Uterus (tissue), 4 donors: ENCODE measurements around the gene SLC25A30. TPM values are rescaled to one million over a fixed set of nuclear protein-coding genes. Genes with fewer than 3 reads are reported as not detected.
A peak's percentile ranks its signal among the peaks of the same experiment; 100 is the strongest.

Experiments
- DNase-seq, 2 donors: peaks; one replicate each; pipeline ENCODE4 v3.0.0-alpha.2; 2019 to 2020
- H3K27ac ChIP-seq, 2 donors: fragments of 200-600 bp; sonication (generic); 1 replicate in 1 of 2; 2 replicates in 1 of 2; pipeline ENCODE4 v1.5.1; 2016 to 2018
- H3K27me3 ChIP-seq, 2 donors: fragments of 200-600 bp; sonication (generic); one replicate each; pipeline ENCODE4 v1.5.1; 2018 to 2019; ENCODE audit warnings: control low read depth in 1 of 2
- H3K36me3 ChIP-seq, 2 donors: fragments of 200-600 bp; sonication (generic); one replicate each; pipeline ENCODE4 v1.5.1; 2019; ENCODE audit warnings: control low read depth in 1 of 2
- H3K4me1 ChIP-seq, 2 donors: fragments of 200-600 bp; sonication (generic); one replicate each; pipeline ENCODE4 v1.5.1; 2018 to 2019; ENCODE audit warnings: control low read depth in 1 of 2
- H3K4me3 ChIP-seq, 2 donors: fragments of 200-600 bp; sonication (generic); 1 replicate in 1 of 2; 2 replicates in 1 of 2; pipeline ENCODE4 v1.5.1; 2018 to 2019; ENCODE audit warnings: mild to moderate bottlenecking in 1 of 2
- H3K9me3 ChIP-seq, 2 donors: fragments of 200-600 bp; sonication (generic); one replicate each; pipeline ENCODE4 v1.5.1; 2019; ENCODE audit warnings: control low read depth in 1 of 2
- POLR2A ChIP-seq, 2 donors: fragments of 450-650 bp; IDR thresholded peaks; one replicate each; pipeline ENCODE4 v1.6.1; 2016; ENCODE audit warnings: antibody characterized with exemption in 2 of 2, mild to moderate bottlenecking in 1 of 2, moderate library complexity in 1 of 2
- intact Hi-C: fragments of 100-400 bp; cut with DNase I; formaldehyde crosslinking; loops from one replicate; pipeline ENCODE4 v1.15.1; 2023; ENCODE audit warnings: low total_unique reads
- total RNA-seq, 4 donors: library from RNA; depleted of rRNA in 3 of 4; stranded (reverse); fragments of >200 nt in 3 of 4; gene quantifications; one replicate each; pipeline versions ENCODE4 v1.1.0 to v1.2.4, GENCODE V29; 2014 to 2023
- TF ChIP-seq, protein P1 (sequence below), 4 experiments: fragments of 200-600 bp in 2 of 4; fragments of 450-650 bp in 2 of 4; sonication (generic) in 2 of 4; IDR thresholded peaks; one replicate each; pipeline ENCODE4 v1.5.1; 2016 to 2019; ENCODE audit warnings: antibody characterized with exemption in 4 of 4, mild to moderate bottlenecking in 2 of 4, moderate library complexity in 1 of 4
- donor health status: DM: yes; HTN: yes; CAD: no.

The SLC25A30 gene
- total RNA-seq, 4 donors from 2014 or later, result 8.2 to 30.5 (median 22.2) TPM

DNA sequence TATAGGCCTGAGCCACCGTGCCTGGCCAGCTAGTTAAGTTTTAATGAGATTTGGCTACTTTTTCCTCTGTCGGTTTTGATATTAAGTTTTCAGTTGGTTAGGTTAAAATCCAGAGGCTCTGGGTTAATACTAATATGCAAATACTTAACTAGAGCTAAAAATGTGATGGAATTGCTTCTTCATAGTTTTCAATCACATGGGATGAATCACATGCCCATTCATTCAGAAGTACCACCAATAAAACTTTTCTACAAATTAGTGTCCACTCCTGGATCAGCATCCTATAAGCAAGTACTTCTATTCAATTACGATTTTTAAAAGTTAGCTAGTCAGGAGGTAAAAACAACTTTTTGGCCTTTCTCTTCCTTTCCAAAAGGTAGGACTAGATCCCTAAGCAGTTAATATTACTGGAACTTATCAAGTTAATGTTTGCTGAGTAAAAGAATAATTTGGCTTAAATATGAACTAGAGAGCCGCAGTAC, 4.3 kb downstream of the SLC25A30 start:
- H3K36me3 ChIP-seq, result no peaks in the 10 kb centered on the region
- H3K4me1 ChIP-seq, result peaks cover 0 to 6% of the 10 kb centered on the region in 2 donors
- TF ChIP-seq, protein P1, sequence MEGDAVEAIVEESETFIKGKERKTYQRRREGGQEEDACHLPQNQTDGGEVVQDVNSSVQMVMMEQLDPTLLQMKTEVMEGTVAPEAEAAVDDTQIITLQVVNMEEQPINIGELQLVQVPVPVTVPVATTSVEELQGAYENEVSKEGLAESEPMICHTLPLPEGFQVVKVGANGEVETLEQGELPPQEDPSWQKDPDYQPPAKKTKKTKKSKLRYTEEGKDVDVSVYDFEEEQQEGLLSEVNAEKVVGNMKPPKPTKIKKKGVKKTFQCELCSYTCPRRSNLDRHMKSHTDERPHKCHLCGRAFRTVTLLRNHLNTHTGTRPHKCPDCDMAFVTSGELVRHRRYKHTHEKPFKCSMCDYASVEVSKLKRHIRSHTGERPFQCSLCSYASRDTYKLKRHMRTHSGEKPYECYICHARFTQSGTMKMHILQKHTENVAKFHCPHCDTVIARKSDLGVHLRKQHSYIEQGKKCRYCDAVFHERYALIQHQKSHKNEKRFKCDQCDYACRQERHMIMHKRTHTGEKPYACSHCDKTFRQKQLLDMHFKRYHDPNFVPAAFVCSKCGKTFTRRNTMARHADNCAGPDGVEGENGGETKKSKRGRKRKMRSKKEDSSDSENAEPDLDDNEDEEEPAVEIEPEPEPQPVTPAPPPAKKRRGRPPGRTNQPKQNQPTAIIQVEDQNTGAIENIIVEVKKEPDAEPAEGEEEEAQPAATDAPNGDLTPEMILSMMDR (IDR thresholded peaks at IDR 0.05), result no peak
- TF ChIP-seq POLR2A (IDR thresholded peaks at IDR 0.05), result no peak
- no peaks in the 10 kb centered on the region for H3K9me3 ChIP-seq
- H3K4me3 ChIP-seq, result peak overlapping the region; percentile 21 to 38
- intact Hi-C loops, result no loop called here
- DNase-seq, result no peak
- no peaks in the 10 kb centered on the region for H3K27me3 ChIP-seq
- peak overlapping the region; percentile 69 to 85 for H3K27ac ChIP-seq

DNA sequence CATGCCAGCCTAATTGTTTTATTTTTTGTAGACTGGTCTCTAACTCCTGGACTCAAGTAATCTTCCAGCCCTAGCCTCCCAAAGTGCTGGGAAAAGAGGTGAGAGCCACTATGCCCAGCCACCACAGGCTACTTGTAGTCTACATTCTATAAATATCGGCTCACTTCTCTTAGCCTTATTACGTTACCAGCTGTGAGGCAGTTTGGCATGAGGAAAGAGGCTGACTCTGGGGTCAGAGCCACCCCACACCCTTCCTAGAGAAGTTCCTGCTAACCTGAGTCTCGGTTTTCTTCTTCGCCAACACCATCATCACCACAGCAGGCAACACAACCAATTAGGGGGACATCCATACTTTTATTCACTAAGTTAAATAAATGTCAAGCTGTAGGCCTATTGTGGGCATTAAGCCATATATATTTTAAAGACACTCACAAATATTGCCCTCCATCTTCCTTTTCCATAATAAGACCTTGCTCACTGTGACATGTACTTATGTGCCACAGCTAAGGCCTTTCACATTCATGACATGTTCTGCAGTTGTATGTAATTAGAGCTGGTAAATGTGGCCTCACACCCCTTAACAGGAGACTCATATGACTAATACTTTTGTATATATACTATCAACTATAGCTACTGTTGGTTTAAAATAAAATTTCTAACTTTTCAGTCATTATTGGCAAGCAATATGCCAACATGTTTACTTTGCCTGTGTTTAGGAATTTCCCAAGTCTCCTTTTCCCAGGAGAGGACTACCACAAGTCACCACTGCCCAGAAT, 5.7 kb downstream of the SLC25A30 start:
- TF ChIP-seq, protein P1 (IDR thresholded peaks at IDR 0.05), result no peak
- TF ChIP-seq POLR2A (IDR thresholded peaks at IDR 0.05), result no peak
- intact Hi-C loops, result no loop called here
- no peak overlapping the region for H3K4me3 ChIP-seq
- H3K27ac ChIP-seq, result no peak overlapping the region
- H3K4me1 ChIP-seq, result peaks cover 0 to 6% of the 10 kb centered on the region in 2 donors
- H3K27me3 ChIP-seq, result no peaks in the 10 kb centered on the region
- no peaks in the 10 kb centered on the region for H3K9me3 ChIP-seq
- DNase-seq, result no peak
- no peaks in the 10 kb centered on the region for H3K36me3 ChIP-seq

DNA sequence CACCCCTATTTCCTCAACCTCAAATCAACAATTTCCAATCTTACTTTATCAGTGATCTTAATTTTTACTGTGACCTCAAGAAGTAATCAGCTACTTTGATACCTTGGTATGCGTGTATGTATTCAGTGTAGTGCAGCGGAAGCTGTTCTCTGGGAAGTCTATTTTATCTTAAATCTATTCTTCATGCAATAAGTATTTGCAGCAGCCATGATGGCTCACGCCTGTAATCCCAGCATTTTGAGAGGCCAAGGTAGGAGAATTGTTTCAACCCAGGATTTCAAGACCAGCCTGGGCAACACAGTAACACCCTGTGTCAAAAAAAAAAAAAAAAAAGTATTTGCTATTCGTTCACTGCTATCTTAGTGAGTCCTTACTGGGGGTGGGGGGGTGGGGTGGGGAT, 6.5 kb downstream of the SLC25A30 start:
- no peak for TF ChIP-seq POLR2A (IDR thresholded peaks at IDR 0.05)
- TF ChIP-seq, protein P1 (IDR thresholded peaks at IDR 0.05), result no peak
- no peaks in the 10 kb centered on the region for H3K27me3 ChIP-seq
- H3K4me1 ChIP-seq, result peaks cover 0 to 6% of the 10 kb centered on the region in 2 donors
- no peaks in the 10 kb centered on the region for H3K36me3 ChIP-seq
- intact Hi-C loops, result no loop called here
- H3K9me3 ChIP-seq, result no peaks in the 10 kb centered on the region
- no peak for DNase-seq
- H3K27ac ChIP-seq, result no peak overlapping the region
- no peak overlapping the region for H3K4me3 ChIP-seq

DNA sequence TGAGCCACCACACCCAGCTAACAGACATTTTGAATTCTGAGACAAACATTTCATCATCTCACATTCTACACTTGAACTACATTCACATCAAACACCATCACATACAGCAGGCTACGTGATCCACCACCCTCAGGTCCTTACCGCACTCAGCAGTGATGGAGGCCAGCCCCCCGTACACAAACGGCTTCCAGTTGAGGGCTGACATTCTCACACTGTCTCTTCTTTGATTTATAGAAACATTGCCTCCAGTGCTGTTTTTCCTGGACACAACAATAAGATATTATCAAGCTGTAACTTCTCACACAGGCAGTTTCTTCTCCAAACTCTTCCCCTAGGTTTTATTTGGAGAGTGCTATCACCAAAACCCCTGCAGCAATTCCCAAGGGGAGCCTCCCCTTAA, 7.0 kb downstream of the SLC25A30 start:
- no peaks in the 10 kb centered on the region for H3K27me3 ChIP-seq
- H3K4me1 ChIP-seq, result peaks cover 0 to 6% of the 10 kb centered on the region in 2 donors
- no peak for DNase-seq
- no peak overlapping the region for H3K27ac ChIP-seq
- intact Hi-C loops, result no loop called here
- no peaks in the 10 kb centered on the region for H3K9me3 ChIP-seq
- H3K36me3 ChIP-seq, result no peaks in the 10 kb centered on the region
- H3K4me3 ChIP-seq, result no peak overlapping the region
- TF ChIP-seq POLR2A (IDR thresholded peaks at IDR 0.05), result no peak
- TF ChIP-seq, protein P1 (IDR thresholded peaks at IDR 0.05), result no peak

DNA sequence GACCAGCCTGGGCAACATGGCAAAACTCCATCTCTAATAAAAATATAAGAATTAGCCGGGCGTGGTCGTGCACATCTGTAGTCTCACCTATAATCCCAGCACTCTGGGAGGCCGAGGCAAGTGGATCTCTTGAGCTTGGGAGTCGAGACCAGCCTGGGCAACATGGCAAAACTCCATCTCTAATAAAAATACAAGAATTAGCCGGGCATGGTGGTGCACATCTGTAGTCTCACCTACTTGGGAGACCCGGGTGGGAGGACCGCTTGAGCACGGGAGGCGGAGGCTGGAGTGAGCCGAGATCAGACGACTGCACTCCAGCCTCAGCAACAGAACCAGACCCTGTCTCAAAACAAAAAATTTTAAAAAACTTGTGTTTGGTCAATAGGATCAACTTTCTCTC, 7.7 kb downstream of the SLC25A30 start:
- TF ChIP-seq, protein P1 (IDR thresholded peaks at IDR 0.05), result no peak
- no peak for TF ChIP-seq POLR2A (IDR thresholded peaks at IDR 0.05)
- Histone ChIP-seq H3K27ac (no peak overlapping the region), H3K27me3 (no peaks in the 10 kb centered on the region), H3K9me3 (no peaks in the 10 kb centered on the region), H3K4me3 (no peak overlapping the region), H3K36me3 (no peaks in the 10 kb centered on the region), H3K4me1 (peaks cover 0 to 6% of the 10 kb centered on the region in 2 donors)
- no peak for DNase-seq
- intact Hi-C loops, result no loop called here
